Activated CD8-positive, alpha-beta memory T cell treated with anti-CD3 and anti-CD28 coated beads, Interleukin-2, amount 50 U/mL, for 48 hours (primary cell): ENCODE measurements around the gene SPR.
A peak's percentile ranks its signal among the peaks of the same experiment; 100 is the strongest.

ENCODE experiments used
- DNase-seq: peaks from one replicate; pipeline ENCODE4 v3.0.0-alpha.2; 2020

SPR gene

GRCh38 chr2:72887032-72887739, at the start of gene SPR:
SPR (plus strand) TSS chr2:72887408; CDS start chr2:72887433, 25 bp downstream.
- DNase-seq = peak; percentile 87

- no peak for DNase-seq
These were observed 47.1 kb upstream of the SPR start for GRCh38 chr2:72840066-72840465.

- no peak for DNase-seq
These were observed 45.6 kb upstream of the SPR start for GRCh38 chr2:72841462-72842125.

DNA sequence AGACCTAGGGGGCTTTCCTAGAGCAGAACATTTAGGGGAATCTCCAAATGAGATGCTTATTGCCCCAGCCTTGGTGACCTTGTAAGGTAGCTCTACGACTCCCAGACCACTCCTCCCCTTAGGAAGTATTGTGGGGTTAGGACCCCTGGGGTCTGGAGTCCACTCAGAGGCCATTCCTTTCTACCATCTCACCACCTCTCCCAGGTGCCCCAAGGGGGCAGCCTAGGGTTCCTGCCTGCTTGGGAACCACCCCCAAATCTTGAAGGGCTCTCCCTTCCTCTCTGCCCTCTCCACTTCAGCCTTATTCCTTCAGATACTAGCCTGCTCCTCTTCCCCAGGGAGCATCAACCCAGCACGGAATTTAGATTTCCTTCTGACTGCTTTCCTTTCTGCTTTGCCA, 43.9 kb upstream of the SPR start:
- DNase-seq = no peak

DNA sequence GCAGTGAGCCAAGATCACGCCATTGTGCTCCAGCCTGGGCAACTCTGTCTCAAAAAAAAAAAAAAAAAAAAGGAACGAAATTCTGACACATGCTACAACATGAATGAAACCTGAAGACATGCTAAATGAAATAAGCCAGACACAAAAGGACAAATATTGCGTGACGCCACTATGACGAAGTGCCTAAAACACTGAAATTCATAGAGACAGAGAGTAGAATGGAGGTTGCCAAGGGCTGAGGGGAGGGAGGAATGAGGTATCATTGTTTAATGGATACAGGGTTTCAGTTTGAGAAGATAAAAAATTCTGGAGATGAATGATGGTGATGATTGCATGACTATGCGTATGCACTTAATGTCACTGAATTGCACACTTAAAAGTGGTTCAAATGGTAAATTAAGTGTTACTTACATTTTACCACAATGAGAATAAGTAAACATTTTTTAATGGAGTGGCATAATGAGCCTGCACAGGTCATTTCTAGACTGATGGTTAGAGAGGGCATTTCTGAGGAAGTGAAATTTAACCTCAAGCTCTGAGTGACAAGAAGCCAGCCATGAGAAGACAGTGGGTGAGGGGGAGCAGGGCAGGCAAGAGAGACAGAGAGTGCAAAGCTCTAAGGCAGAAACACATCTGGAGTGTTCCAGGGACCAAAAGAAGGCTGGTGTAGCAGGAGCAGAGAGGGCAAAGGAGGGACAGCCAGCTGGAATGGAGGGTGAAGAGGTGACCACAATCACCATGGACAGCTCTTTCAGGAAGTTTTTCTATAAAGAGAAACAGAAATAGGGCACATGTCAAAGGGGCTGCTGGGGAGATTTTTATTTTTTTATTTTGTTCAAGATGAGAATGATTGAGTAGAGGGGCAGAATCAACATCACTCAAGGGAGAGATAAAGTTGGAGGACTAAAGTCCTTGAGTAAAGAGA, 40.8 kb upstream of the SPR start:
- DNase-seq = no peak

DNA sequence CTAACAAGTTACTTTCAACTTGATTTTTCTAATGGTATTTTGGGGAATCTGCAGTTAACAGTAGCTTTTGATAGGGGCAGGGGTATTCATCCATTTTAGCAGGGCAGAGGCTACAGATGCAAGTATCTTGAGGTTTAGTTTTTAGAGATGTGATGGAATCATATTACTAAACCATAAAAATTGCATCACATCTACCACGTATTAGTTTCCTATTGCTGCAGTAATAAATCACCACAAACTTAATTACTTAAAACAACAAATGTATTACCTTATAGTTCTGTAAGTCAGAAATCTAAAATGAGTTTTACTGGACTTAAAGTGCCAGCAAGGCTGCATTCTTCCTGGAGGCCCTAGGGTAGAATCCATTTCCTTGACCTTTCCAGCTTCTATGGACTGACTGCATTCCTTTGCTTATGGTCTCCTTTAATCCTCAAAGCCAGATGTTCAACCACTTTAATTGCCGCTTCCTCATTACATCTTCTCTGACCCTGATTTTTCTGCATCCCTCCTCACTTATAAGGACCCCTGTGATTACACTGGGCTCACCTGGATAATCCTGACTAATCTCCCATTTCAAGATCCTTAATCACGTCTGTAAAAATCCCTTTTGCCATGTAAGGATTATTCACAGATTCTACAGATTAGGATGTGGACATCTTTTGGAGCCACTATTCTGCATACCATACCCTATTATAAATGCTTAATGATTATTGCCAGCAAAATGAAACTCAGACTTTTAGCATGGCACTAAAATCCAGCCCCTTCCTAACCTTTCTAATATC, 39.5 kb upstream of the SPR start:
- no peak for DNase-seq

GRCh38 chr2:72848436-72849137, 38.6 kb upstream of the SPR start:
- DNase-seq = no peak

DNA sequence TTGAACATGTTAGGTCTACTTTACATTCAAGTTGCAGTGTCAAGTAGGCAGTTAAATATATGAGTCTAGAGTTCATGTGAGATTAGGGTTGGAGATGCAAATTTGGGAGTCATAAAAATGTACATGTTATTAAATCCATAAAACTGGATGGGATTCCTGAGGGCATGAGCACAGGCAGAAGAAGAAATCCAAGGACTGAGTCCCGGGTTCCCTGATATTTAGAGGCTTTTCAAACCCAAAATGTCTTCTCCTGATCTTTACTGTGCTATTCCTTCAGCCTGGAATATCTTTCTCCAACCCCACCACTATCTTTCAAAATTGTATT, 38.1 kb upstream of the SPR start:
- DNase-seq = no peak

GRCh38 chr2:72851333-72851732, 35.9 kb upstream of the SPR start:
- no peak for DNase-seq

DNA sequence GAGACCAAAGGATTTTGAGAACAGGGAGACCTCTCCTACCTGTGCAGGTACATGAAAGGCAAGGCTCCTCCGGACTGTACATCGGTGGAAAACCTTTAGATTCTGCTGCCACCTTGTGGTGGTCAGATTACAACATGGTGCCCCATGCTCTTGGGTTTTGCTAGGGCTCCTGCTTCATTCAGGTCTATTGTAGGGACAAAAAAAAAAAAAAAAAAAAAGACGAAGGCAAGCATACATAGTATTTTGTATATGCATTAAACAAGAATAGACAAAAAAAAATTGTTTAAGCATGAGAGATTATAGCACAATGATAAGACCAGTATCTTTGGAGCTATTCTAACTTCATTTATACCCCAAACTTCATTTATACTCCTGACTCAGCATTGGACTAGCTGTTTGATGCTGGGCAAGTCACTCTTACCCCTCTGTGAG, 27.4 kb upstream of the SPR start:
- DNase-seq = peak; percentile 65

DNA sequence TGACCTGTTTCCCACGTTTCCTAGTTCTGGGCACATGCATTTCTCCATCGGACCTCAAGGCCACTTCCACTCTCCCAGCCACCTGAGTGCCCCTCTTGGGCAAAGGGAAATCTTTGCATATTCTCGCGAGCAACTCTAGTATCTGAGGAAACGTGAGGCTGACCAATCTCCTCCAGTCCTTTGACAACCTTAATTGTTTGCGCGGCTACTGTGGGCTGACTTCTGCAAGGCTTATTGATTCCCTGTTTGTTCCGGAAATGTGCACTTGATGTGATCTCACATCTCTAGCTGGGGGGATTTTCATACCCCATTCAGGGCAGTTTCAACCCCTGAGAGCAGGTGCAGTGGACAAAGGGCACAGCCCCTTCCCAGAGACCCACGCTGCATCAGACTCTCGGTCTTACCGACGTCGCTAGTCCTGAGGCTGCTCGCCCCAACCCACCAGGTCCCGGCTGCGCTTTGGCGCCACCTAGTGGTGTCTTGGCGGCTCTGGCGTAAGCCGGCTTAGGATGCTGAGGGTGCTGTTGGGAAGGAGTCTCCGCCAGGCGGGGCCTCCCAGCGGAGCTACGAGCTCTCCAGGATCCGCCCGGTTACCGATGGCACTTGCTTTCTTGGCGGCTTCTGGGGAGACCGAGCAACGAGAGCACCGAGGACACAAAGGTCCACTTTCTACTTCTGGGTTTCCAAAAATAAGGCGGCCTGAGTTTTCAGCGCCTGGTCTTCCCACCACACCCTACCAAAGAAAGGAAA, 24.8 kb upstream of the SPR start:
- peak; percentile 99 for DNase-seq

GRCh38 chr2:72863046-72863445, 24.2 kb upstream of the SPR start:
- DNase-seq = no peak

GRCh38 chr2:72864500-72864899, 22.7 kb upstream of the SPR start:
- DNase-seq = no peak

- DNase-seq = no peak
These were observed 16.1 kb upstream of the SPR start for GRCh38 chr2:72871060-72871459.

DNA sequence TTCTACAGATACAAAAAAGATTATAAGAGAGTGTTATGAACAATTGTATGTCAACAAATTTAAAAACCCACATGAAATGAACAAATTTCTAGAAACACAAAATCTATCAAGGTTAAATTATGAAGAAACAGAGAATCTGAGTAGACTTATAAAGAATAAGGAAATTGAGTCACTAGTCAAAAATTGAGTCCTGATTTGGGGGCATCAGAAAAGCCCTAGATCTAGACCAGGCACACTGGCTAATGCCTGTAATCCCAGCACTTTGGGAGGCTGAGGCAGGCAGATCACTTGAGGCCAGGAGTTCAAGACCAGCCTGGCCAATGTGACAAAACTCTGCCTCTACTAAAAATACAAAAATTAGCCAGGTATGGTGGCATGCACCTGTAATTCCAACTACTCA, 15.3 kb upstream of the SPR start:
- DNase-seq = no peak

DNA sequence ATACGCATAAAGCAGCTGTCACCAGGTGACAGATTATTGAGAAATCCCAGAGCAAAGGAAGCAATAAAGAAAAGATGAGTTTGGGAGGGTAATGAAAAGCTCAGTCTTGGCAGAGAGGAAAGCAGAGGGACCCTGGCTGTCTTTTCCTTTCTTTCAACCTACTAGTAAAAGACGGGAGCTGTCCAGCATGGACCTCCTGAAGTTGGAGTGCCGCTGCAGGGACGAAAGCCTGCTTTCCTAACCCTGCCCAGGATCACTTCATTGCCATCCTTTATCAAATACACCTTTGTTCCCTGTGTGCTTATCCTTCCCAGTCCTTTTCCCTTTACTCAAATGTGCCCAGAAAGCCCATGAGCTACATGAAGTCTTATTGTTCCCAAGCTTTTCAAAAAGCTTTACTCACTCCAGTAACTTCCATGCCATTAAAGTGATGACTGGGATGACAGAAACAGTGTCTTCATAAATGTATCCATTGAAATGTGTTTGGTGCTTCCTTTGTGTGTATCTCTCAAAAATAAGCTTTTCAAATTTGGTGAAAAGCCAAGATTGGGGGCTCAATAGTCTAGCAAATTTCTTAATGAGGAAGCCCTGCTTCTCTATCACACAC, 3.7 kb upstream of the SPR start:
- DNase-seq = no peak

GRCh38 chr2:72886505-72887031, 640 bp upstream of the SPR start:
- no peak for DNase-seq

DNA sequence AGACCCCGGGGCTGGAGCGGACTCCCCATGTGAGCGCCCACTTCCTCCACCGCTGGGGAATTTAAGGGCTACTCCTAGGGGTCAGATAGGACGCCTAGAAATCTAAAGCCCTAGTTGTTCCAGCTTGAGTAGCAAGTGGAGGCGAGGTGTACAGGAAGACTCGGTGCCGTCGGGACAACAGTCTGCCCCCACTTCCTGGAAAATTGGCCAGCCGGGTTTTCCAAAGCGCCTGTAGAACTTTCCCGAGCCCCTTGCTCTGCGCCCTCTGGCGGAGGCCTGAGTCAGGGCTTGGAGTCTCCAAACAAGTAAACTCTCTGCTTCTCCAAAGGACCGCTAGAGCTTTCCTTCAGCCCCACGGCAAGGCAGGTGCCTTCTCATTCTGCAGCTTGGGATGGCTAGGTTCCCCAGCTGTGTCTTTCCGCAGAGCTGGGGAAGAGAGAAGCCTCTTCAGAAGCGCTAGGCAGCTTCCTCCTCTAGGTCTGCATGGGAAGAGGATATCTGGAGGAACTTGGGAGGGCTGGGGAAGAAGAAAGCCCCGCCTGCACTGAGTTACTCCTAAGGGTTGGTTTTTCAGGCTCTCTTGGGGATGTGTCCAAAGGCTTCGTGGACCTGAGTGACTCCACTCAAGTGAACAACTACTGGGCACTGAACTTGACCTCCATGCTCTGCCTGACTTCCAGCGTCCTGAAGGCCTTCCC, 681 bp downstream of the SPR start:
- peak; percentile 81 for DNase-seq

DNA sequence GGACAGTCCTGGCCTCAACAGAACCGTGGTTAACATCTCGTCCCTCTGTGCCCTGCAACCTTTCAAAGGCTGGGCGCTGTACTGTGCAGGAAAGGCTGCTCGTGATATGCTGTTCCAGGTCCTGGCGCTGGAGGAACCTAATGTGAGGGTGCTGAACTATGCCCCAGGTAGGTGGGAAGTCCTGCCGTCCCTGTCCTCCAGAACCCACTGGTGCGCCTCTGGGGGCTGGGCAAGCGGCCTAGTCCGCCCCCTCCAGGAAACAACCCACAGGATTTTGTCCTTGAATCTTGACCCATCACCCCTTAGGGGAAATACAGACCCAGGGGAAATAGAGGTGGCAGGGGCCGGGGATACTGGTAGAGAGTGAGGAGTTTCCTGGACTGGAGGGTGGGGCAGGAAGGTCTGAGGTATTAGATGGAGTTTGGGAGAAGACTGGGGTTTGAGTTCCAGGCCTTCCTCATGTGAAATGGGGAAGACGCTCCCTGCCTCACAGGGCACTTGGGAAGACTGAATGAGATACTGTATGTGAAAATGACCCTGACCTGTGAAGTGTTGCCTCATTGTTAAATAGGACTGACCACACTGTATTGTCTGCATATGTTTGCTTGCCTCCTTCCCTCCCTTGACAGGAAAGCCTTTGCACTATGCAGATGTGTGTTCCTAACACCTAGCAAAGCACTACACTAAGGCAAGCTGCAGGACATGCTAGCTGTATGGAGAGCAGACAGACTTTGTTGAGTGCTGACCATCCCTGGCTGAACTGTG, 1.4 kb downstream of the SPR start:
- DNase-seq = no peak
